NT2/D1 (cell line): ENCODE measurements around the gene GLS.

ENCODE experiments used
- DNase-seq: peaks from one replicate; pipeline ENCODE4 v3.0.0-alpha.2; 2011; ENCODE audit warnings: low read depth, low spot score
- H3K27me3 ChIP-seq: 2 replicates; pipeline ENCODE4 v1.6.0; 2011; ENCODE audit warnings: mild to moderate bottlenecking; ENCODE audit not compliant: insufficient read length, insufficient read depth
- H3K36me3 ChIP-seq: 2 replicates; pipeline ENCODE4 v1.6.1; 2011; ENCODE audit warnings: mild to moderate bottlenecking, low read length, mixed read lengths; ENCODE audit not compliant: insufficient read depth, insufficient read length
- H3K4me1 ChIP-seq: 2 replicates; pipeline ENCODE4 v1.5.1; 2011; ENCODE audit not compliant: insufficient read depth, insufficient read length
- H3K4me3 ChIP-seq: 2 replicates; pipeline ENCODE4 v1.5.1; 2011; ENCODE audit warnings: low read depth; ENCODE audit not compliant: insufficient read length
- H3K9ac ChIP-seq: 2 replicates; pipeline ENCODE4 v1.6.0; 2011; ENCODE audit warnings: low read depth; ENCODE audit not compliant: insufficient read length
- H3K9me3 ChIP-seq: 2 replicates; pipeline ENCODE4 v1.5.1; 2011; ENCODE audit warnings: mild to moderate bottlenecking, low read length; ENCODE audit not compliant: insufficient read depth
- SUZ12 ChIP-seq: IDR thresholded peaks from 2 replicates; pipeline ENCODE4 v1.6.1; 2011; ENCODE audit not compliant: insufficient read length, insufficient read depth; ENCODE audit errors: extremely low read depth
- YY1 ChIP-seq: IDR thresholded peaks from 2 replicates; pipeline ENCODE4 v1.6.1; 2011; ENCODE audit not compliant: insufficient read length, insufficient read depth
- ZNF274 ChIP-seq: IDR thresholded peaks from 2 replicates; pipeline ENCODE4 v1.6.1; 2011; ENCODE audit warnings: mild to moderate bottlenecking, low read depth, low read length

Gene GLS

DNA sequence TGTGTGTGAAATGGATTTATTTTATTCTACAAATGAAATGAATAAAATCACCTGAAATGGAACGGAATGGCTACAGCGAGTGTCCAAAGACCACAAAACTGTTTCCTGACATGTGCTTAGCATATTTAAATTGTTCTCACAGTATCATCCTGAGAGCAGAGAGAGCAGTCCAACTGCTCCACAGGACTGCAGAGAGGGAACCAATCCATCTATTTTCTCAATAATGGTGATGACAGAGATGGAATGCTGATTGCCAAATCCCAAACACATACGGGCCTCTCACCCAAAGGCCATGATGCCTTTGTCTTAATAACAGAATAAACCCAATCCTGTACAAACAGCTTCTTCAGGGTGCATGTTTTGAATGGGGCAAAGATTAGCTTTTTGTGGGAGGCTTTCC, 92.2 kb downstream of the GLS start:
- Histone ChIP-seq H3K9ac (no peak overlapping the region), H3K36me3 (peaks cover 78% of the 10 kb centered on the region), H3K4me3 (no peak overlapping the region), H3K27me3 (no peaks in the 10 kb centered on the region), H3K9me3 (peaks cover 4% of the 10 kb centered on the region; the same call in 1 of the 2 replicates), H3K4me1 (no peaks in the 10 kb centered on the region)
- DNase-seq, result no peak
- TF ChIP-seq YY1 (no peak), ZNF274 (no peak), SUZ12 (no peak)

GRCh38 chr2:190973262-190973661, 92.6 kb downstream of the GLS start:
- Histone ChIP-seq H3K9ac (no peak overlapping the region), H3K27me3 (no peaks in the 10 kb centered on the region), H3K4me3 (no peak overlapping the region), H3K9me3 (peaks cover 4% of the 10 kb centered on the region; the same call in 1 of the 2 replicates), H3K4me1 (no peaks in the 10 kb centered on the region), H3K36me3 (peaks cover 81% of the 10 kb centered on the region)
- no peak for TF ChIP-seq YY1
- no peak for TF ChIP-seq SUZ12
- no peak for TF ChIP-seq ZNF274
- no peak for DNase-seq

DNA sequence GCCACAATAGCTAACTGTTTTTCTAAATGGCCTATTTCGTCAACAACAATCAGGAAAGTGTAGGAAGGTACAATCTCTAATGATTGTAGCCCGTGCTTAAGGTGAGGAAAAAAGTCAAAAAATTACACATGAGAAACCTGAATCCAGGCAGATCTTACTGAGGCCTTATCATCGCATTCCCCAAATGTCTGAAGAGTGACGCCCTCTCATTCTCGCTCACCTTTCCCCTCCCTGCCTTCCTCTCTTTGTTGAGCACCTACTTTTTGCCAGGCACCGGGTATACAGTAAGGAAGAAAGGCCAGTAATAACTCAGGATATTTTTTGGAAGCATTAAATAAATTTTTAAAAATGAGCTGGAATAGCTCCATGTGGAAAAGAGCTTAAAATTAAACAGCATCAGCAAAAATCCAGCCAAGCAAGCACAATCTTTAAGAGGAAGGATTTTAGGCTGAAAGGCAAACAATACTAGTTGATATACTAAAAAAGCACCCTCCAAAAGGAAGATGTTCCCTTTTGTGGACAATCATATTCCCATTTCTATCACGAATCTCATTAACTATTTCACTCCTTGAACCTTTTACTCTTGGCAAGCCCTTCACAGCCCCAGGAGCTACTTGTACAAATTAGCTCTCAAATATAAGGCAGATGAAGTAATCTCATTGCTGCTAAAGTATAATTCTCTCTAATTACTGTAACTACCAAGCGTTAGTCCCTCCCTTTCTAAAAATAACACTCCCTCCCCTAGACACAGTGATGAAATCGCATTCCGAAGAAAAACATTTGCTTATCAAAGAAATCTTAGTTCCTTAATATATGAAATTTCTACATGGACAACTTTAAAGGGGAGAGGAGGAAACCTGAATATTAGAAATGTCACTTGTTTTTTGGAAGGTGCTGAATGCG, 93.4 kb downstream of the GLS start:
- DNase-seq, result no peak
- TF ChIP-seq SUZ12 (no peak), YY1 (no peak), ZNF274 (no peak)
- peaks cover 4% of the 10 kb centered on the region; the same call in 1 of the 2 replicates for H3K9me3 ChIP-seq
- H3K36me3 ChIP-seq, result peaks cover 86% of the 10 kb centered on the region
- H3K27me3 ChIP-seq, result no peaks in the 10 kb centered on the region
- H3K9ac ChIP-seq, result no peak overlapping the region
- H3K4me1 ChIP-seq, result no peaks in the 10 kb centered on the region
- H3K4me3 ChIP-seq, result no peak overlapping the region

- H3K4me3 ChIP-seq, result no peak overlapping the region
- no peaks in the 10 kb centered on the region for H3K4me1 ChIP-seq
- no peak for DNase-seq
- H3K36me3 ChIP-seq, result peaks cover 88% of the 10 kb centered on the region
- H3K9me3 ChIP-seq, result peaks cover 4% of the 10 kb centered on the region; the same call in 1 of the 2 replicates
- no peaks in the 10 kb centered on the region for H3K27me3 ChIP-seq
- no peak overlapping the region for H3K9ac ChIP-seq
- no peak for TF ChIP-seq YY1
- no peak for TF ChIP-seq ZNF274
- no peak for TF ChIP-seq SUZ12
Observed at GRCh38 chr2:190974629-190975361, 94.2 kb downstream of the GLS start.

DNA sequence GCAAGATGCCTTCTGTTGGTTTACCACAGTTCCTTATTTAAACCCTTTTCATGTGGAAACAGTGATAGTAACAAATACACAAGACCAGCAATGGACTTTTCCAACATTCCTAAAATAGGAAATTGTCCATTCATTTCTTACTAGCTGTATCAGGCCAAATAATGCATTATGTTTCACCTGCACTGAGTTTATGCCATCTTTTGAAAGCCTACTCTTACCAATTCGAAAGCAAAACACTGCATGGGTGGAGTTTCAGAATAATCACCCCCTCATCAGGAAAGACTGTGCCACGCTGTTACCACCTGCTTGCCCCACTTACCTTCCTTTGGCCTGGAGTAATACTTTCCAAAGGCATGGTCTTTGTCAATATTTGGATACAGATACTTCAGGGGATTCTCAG, 95.9 kb downstream of the GLS start:
- no peak overlapping the region for H3K9ac ChIP-seq
- peaks cover 4% of the 10 kb centered on the region; the same call in 1 of the 2 replicates for H3K9me3 ChIP-seq
- no peak for DNase-seq
- H3K4me1 ChIP-seq, result no peaks in the 10 kb centered on the region
- H3K4me3 ChIP-seq, result no peak overlapping the region
- no peaks in the 10 kb centered on the region for H3K27me3 ChIP-seq
- H3K36me3 ChIP-seq, result peaks cover 89% of the 10 kb centered on the region
- TF ChIP-seq SUZ12 (no peak), ZNF274 (no peak), YY1 (no peak)

DNA sequence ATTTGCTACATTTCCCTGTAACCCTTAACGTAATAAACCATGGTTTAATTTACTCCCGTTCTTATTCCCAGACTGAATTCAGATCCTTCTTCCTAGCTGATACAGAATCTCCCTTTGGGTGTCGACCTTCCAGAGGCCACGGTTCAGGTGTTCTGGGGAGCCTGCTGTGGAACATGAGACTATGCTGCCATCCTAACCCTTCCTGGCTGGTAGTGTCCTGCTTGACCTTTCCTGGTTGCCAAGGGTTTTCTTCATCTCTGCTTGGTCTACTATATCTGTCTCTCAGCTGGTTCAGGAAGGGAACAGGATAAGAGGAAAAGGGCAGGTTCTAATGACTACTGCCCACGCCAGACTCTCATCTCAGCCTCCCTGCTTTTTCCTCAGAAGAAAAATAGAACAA, 96.9 kb downstream of the GLS start:
- no peaks in the 10 kb centered on the region for H3K9me3 ChIP-seq
- TF ChIP-seq SUZ12, result no peak
- TF ChIP-seq YY1, result no peak
- TF ChIP-seq ZNF274, result no peak
- no peak overlapping the region for H3K9ac ChIP-seq
- no peaks in the 10 kb centered on the region for H3K4me1 ChIP-seq
- no peak for DNase-seq
- H3K4me3 ChIP-seq, result no peak overlapping the region
- peaks cover 92% of the 10 kb centered on the region for H3K36me3 ChIP-seq
- H3K27me3 ChIP-seq, result no peaks in the 10 kb centered on the region

DNA sequence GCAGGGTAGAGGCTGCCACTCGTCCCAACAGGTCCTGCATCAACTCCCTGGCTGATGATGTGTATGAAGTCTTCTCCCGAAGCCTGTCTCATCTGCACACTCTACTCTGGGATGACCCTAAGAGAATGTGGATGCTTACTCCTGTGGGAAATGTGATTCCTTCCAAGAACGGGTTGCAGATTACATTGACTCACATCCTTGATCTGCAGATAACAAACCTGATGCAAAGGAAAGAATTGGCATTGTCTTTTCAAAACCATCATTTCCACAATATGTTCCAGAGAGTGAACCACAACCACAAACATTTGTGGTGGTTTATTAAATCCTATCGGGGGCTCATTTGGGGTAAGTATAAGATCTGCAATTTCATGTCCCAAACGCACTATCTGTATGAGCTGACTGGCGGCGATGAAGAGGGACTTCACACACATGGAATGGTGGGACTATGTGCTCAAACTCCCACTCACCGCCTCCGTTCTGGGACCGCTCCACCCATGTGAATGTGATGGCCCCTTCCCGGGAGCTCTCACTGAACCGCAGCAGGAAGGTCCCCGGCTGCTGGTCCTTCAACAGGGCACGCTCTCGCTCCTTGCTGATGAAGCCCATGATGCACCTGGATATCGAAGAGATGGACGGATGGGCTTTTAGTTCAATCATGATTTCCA, 97.9 kb downstream of the GLS start:
- H3K9me3 ChIP-seq, result no peaks in the 10 kb centered on the region
- no peaks in the 10 kb centered on the region for H3K4me1 ChIP-seq
- DNase-seq, result no peak
- peaks cover 93% of the 10 kb centered on the region for H3K36me3 ChIP-seq
- H3K4me3 ChIP-seq, result no peak overlapping the region
- no peaks in the 10 kb centered on the region for H3K27me3 ChIP-seq
- TF ChIP-seq ZNF274 (no peak), YY1 (no peak), SUZ12 (no peak)
- no peak overlapping the region for H3K9ac ChIP-seq
